Central memory CD4-positive, alpha-beta T cell (primary cell): ENCODE measurements around the gene PTPN18.

Source experiments
- DNase-seq: peaks from one replicate; pipeline ENCODE4 v3.0.0; 2022

PTPN18 gene

GRCh38 chr2:130339885-130340745, 15.7 kb upstream of the PTPN18 start:
- no peak for DNase-seq

- DNase-seq: no peak
Observed at GRCh38 chr2:130341562-130342019, 14.3 kb upstream of the PTPN18 start.

- DNase-seq: peak; percentile 90
Observed at GRCh38 chr2:130342020-130342532, 13.8 kb upstream of the PTPN18 start.

- DNase-seq: peak; percentile 98
Observed at GRCh38 chr2:130342533-130343275, 13.2 kb upstream of the PTPN18 start, which contains the start of gene IMP4. Gene IMP4 (plus strand): TSS chr2:130342897. CDS start chr2:130342933, 36 bp downstream.

GRCh38 chr2:130344578-130344977, 11.3 kb upstream of the PTPN18 start:
- DNase-seq: no peak

GRCh38 chr2:130345091-130345490, 10.8 kb upstream of the PTPN18 start:
- no peak for DNase-seq

- no peak for DNase-seq
Observed at GRCh38 chr2:130345611-130346010, 10.2 kb upstream of the PTPN18 start.

GRCh38 chr2:130346041-130346740, 9.7 kb upstream of the PTPN18 start:
- no peak for DNase-seq

GRCh38 chr2:130346741-130347066, 9.2 kb upstream of the PTPN18 start:
- DNase-seq: no peak

GRCh38 chr2:130347220-130347925, 8.5 kb upstream of the PTPN18 start:
- DNase-seq: no peak

- no peak for DNase-seq
Observed at GRCh38 chr2:130349174-130349573, 6.7 kb upstream of the PTPN18 start.

- DNase-seq: no peak
Observed at GRCh38 chr2:130351711-130352110, 4.1 kb upstream of the PTPN18 start.

GRCh38 chr2:130352237-130352636, 3.6 kb upstream of the PTPN18 start:
- no peak for DNase-seq

GRCh38 chr2:130353291-130354138, 2.3 kb upstream of the PTPN18 start:
- DNase-seq: no peak

- no peak for DNase-seq
Observed at GRCh38 chr2:130354139-130354428, 1.8 kb upstream of the PTPN18 start.

- DNase-seq: no peak
Observed at GRCh38 chr2:130355172-130355577, 681 bp upstream of the PTPN18 start.

GRCh38 chr2:130357864-130358263, 2.0 kb downstream of the PTPN18 start:
- no peak for DNase-seq

- DNase-seq: no peak
Observed at GRCh38 chr2:130358420-130359350, 2.8 kb downstream of the PTPN18 start.

- no peak for DNase-seq
Observed at GRCh38 chr2:130359466-130359865, 3.6 kb downstream of the PTPN18 start.

GRCh38 chr2:130363479-130363878, 7.6 kb downstream of the PTPN18 start:
- DNase-seq: no peak

GRCh38 chr2:130365075-130365474, 9.2 kb downstream of the PTPN18 start:
- no peak for DNase-seq
